Activated CD4-positive, CD25-positive, alpha-beta regulatory T cell treated with anti-CD3 and anti-CD28 coated beads, Interleukin-2, amount 50 U/mL, for 24 hours (primary cell): ENCODE results near the gene AFF2.
A peak's percentile ranks its signal among the peaks of the same experiment; 100 is the strongest.

Experiments
- ATAC-seq, 2 donors: fragments of 150-1000 bp; cut with Tn5 transposase; one replicate each; pipeline ENCODE4 v1.10.0; 2021; ENCODE audit warnings: mild to moderate bottlenecking in 1 of 2, moderate library complexity in 1 of 2

AFF2 gene

GRCh38 chrX:148500423-148501385, at the start of gene AFF2:
TSS of gene AFF2 (plus strand) at chrX:148500617. CDS start at chrX:148501098, 481 bp downstream.
- peak; percentile 64 to 74 for ATAC-seq

DNA sequence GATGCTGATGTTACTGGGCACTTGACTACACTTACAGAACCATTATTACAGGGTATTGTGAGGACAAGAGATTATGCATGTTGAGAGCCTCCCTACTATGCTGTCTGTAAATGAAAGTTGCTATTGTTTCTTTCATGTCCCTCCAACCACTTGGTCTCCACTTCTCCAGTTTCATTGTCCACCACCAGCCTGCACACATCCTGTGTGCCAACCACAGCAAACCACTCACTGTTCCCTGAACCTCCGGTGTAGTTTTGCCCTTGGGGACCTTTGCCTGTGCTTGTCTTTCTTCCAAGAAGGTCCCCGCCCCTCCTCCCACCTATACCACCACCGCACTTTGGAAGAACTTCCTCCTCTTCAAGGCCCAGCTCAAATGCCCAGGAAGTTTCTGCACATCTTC, 43.1 kb upstream of the AFF2 start:
- ATAC-seq: no peak

GRCh38 chrX:148459343-148459742, 41.1 kb upstream of the AFF2 start:
- ATAC-seq: no peak

GRCh38 chrX:148466292-148466691, 34.1 kb upstream of the AFF2 start:
- peak; percentile 88 to 92 for ATAC-seq

- ATAC-seq: no peak
These were observed 30.1 kb upstream of the AFF2 start for GRCh38 chrX:148470324-148470723.

DNA sequence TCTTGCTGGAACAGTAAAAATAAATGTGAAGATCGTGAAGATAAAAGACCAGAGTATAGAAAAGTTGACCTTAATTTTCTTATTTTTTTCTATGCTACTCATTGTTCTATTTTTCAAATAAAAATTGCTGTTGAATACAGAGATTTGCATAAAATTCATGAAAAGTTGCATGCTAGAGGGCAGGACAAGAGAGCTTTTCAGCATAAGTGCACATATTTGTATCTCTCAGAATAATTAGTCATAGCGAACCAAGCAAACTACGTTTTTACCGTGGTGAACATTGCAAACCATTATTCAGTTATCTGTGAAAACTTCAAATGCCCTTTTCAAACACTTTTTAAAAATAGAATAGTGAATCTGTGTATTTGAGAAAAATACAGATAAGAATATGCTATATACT, 26.4 kb upstream of the AFF2 start:
- no peak for ATAC-seq

GRCh38 chrX:148492057-148492456, 8.4 kb upstream of the AFF2 start:
- no peak for ATAC-seq

GRCh38 chrX:148495176-148495575, 5.2 kb upstream of the AFF2 start:
- ATAC-seq: no peak

DNA sequence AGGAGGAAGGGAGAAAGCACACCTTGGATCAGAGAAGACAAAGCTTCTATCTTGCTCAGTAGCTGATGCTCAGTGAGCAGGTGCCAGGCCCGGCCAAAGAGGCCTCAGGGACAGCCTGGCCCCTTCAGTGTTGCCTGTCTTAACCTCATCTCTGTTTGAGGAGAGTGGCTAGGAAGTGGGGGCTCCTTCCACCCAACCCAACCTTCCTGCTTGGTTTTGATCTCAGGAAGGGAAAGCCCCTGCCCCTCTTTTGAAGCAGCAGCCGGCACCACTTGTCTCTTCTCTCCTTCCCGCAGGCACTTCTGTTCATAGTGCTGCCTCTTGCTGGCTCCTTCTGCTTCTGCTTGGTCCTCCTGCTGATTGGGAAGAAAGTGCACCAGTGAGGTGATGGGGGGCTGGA, 2.4 kb upstream of the AFF2 start:
- no peak for ATAC-seq

- no peak for ATAC-seq
These were observed 587 bp upstream of the AFF2 start for GRCh38 chrX:148499638-148500422.

- ATAC-seq: peak; percentile 33 to 34
These were observed 1.1 kb downstream of the AFF2 start for GRCh38 chrX:148501386-148502066.

DNA sequence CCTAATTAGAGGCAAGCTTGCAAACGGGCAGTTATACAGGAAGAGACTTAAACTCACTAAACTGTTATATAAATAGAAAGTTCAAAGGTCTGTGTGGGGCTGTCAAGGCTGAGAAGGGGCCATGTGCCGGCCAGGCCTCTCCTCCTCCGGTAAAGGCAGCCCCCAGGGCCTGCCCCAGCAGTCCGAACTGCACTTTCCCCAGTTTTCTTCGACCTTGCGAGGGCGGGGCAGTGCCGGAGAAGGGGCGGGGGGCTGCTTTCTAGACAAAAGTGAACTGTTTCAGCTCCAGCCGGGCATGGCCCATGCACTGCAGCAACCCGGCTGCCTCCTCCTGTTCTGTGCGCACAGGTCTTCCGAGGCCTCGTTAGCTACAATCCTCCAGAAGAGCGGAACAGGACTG, 4.1 kb downstream of the AFF2 start:
- no peak for ATAC-seq

- no peak for ATAC-seq
These were observed 7.0 kb downstream of the AFF2 start for GRCh38 chrX:148507418-148507817.

DNA sequence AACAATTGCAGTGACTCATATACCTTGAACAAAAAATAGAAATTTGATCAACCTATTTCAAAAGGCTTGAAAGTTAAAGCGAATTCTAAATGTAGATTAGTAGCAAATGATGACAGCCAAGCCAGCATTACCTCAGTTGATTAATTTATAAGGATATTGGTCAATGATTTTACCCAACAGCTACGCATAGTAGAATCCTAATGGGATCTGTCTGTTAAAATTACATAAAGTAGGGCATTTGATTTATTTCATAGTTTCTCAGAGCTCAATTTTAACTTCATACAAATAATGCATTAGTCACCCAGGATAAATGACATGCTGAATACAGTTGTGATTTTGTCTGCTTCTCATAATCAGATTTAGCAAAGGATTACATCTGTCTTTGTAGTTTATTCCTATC, 12.0 kb downstream of the AFF2 start:
- ATAC-seq: no peak

- no peak for ATAC-seq
These were observed 13.2 kb downstream of the AFF2 start for GRCh38 chrX:148513661-148514060.

DNA sequence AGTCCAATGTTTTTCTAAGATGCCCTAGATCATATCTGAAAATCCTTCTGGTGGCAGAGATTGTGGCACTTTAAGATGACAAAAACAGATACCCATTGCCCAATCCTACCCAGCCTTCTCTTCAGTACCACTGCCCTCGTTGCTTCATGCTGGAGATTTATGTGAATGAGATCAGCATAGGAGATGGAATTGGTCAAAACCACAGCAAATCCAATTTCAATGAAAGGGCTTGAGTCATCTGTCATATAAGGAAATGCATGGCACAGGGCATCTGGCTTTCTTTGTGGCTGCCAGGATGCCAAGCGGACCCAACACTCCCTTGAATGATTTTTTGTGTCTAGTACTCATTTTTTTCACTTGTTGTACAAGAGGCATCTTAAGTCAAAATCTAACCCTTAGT, 16.8 kb downstream of the AFF2 start:
- ATAC-seq: no peak

DNA sequence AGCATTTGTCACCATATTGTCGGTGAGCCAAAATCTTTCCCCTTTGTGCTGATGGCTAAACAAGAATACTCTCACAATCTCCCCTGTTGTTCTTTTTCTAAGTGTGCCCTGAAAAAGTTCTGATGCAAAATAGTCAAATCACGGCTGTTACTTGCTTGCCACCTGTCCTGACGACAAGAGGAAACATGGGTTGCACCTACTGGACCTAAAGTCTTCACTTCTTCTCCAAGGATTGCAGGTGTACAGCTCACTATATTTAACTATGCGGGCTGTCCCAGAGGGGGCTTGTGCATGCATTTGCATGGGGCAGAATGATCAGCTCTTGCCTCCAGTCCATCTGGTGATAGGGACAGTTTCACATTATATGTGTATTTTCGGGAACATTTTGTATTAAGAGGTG, 21.6 kb downstream of the AFF2 start:
- no peak for ATAC-seq

DNA sequence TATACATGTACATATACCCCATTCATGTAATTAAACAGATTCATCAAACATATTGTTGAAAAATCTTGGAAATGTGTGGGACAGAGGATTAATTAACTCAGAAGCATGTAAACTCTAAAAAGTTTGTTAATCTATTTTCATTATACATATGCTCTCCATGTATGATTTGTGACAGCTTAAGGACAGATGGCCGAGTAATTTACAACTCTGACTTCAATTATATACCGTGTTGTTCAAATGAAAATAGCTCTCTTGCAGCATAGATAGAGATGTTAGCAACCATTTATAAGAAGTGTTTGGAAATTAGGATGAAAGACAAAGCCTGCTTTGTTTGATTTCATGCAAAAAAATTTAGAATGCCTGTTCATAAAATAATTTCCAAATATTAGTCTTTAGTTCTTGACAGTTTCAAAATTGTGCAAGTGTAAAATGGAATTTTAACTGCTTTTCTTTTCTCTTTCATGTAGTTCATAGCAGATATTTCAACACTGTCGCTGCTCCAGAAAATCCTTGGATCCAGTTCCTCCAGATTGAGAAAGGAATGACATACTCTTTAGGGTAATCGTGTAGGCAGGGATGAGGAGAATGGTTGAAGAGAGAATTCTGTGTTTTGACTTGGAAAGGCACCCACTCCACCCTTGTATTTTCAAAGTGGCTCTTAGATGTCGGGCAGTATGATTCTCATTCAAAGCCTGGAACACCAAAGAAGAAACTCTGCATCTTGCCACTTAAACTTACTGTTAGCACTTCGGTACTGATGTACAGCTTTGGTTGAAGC, 23.1 kb downstream of the AFF2 start:
- ATAC-seq: no peak

DNA sequence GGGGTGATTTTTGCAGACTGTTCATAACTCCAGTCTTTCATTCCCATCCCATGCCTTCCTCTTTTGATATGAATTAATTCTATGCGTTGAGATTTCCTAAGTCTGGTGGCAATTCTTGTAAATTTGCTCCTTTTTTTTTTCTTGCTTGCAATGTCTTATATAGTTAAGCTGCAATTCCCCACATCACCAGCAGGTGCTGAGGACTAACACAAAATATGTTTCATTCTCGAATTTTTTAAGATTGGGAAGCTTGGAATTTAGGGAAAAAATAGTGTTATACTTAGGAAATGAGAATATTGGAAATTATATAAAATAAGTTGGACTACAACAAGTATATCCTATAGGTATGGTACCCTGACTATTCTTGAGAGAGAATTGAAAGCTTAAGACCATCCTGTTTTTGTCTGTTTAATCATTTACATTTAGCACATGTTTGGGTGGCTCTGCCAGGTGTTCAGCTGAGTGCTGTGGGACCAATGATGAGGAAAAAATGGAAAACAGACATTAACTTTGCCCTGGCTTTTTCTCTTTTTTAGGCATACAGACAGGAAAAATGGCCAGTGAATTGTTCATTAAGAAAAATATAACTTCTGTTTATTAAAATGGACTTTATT, 30.2 kb downstream of the AFF2 start:
- no peak for ATAC-seq

- no peak for ATAC-seq
These were observed 33.9 kb downstream of the AFF2 start for GRCh38 chrX:148534291-148534690.

- ATAC-seq: no peak
These were observed 35.2 kb downstream of the AFF2 start for GRCh38 chrX:148535639-148536038.

DNA sequence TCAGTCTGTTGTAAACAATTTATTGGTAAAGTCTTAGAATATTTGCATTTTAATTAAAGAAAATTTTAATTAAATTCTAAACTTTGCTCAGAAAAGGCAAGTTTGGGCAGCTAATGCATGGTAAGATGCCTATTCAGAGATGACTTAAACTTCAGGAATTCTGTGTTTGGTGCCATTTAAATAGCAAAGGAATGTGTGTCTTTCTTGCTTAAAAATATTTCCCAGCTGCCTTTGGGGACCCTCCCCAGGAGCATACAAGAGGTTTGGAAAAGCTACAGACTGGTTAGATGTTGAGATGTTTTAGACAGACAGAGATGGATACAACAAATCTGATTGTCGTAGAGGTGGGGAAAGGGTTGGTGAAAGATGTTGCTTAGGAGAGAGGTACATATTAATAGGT, 36.5 kb downstream of the AFF2 start:
- ATAC-seq: no peak
